ENCODE data around the gene AIFM1. TPM values are rescaled to one million over a fixed set of nuclear protein-coding genes. Genes with fewer than 3 reads are reported as not detected.

Gene AIFM1
- total RNA-seq = 22.0 TPM

- DNase-seq = peak; percentile 96
Measured at GRCh38 chrX:130165703-130166502, at the start of gene AIFM1. Gene AIFM1, minus strand, starts transcription at chrX:130165841. Its CDS starts 185 bp downstream, at chrX:130165656.

- DNase-seq = no peak
Measured at GRCh38 chrX:130213376-130213775, 47.7 kb upstream of the AIFM1 start.

GRCh38 chrX:130212371-130212770 is 46.7 kb upstream of the AIFM1 start:
- no peak for DNase-seq

GRCh38 chrX:130211415-130212186 is 46.0 kb upstream of the AIFM1 start:
- no peak for DNase-seq

- no peak for DNase-seq
Measured at GRCh38 chrX:130204647-130205046, 39.0 kb upstream of the AIFM1 start.

- no peak for DNase-seq
Measured at GRCh38 chrX:130197464-130197863, 31.8 kb upstream of the AIFM1 start.

- DNase-seq = no peak
Measured at GRCh38 chrX:130196466-130196865, 30.8 kb upstream of the AIFM1 start.

- DNase-seq = no peak
Measured at GRCh38 chrX:130190801-130191200, 25.2 kb upstream of the AIFM1 start.

GRCh38 chrX:130186651-130187050 is 21.0 kb upstream of the AIFM1 start:
- peak; percentile 59 for DNase-seq

- no peak for DNase-seq
Measured at GRCh38 chrX:130184857-130185256, 19.2 kb upstream of the AIFM1 start.

- DNase-seq = no peak
Measured at GRCh38 chrX:130184168-130184567, 18.5 kb upstream of the AIFM1 start.

GRCh38 chrX:130179579-130180215 is 14.1 kb upstream of the AIFM1 start:
- DNase-seq = no peak

GRCh38 chrX:130179170-130179569 is 13.5 kb upstream of the AIFM1 start:
- no peak for DNase-seq

- no peak for DNase-seq
Measured at GRCh38 chrX:130176942-130177341, 11.3 kb upstream of the AIFM1 start.

- no peak for DNase-seq
Measured at GRCh38 chrX:130176354-130176776, 10.7 kb upstream of the AIFM1 start.

- DNase-seq = no peak
Measured at GRCh38 chrX:130174937-130175336, 9.3 kb upstream of the AIFM1 start.

- no peak for DNase-seq
Measured at GRCh38 chrX:130174045-130174704, 8.5 kb upstream of the AIFM1 start.

- DNase-seq = no peak
Measured at GRCh38 chrX:130173190-130173895, 7.7 kb upstream of the AIFM1 start.

- DNase-seq = no peak
Measured at GRCh38 chrX:130172127-130172845, 6.6 kb upstream of the AIFM1 start.

- DNase-seq = no peak
Measured at GRCh38 chrX:130171446-130172126, 5.9 kb upstream of the AIFM1 start, which contains the start of gene RAB33A. Gene RAB33A, plus strand, starts transcription at chrX:130171962. Its CDS starts 101 bp downstream, at chrX:130172063.
